Neural crest cell (in vitro differentiated cells): ENCODE data around the gene RBM26. TPM values are rescaled to one million over a fixed set of nuclear protein-coding genes. Genes with fewer than 3 reads are reported as not detected.

Source experiments
- DNase-seq: peaks from one replicate; pipeline ENCODE4 v3.0.0; 2021; ENCODE audit warnings: low read depth, mixed read lengths, low spot score
- H3K27ac Mint-ChIP-seq: one replicate; pipeline ENCODE4 v1.8.0; 2021; ENCODE audit warnings: mild to moderate bottlenecking, mixed read lengths; ENCODE audit not compliant: unreplicated experiment
- H3K27me3 Mint-ChIP-seq: 2 replicates; pipeline ENCODE4 v1.8.0; 2021; ENCODE audit warnings: low read depth, mild to moderate bottlenecking, mixed read lengths
- H3K36me3 Mint-ChIP-seq: 2 replicates; pipeline ENCODE4 v1.8.0; 2021; ENCODE audit warnings: low read depth, mild to moderate bottlenecking, mixed read lengths
- H3K4me1 Mint-ChIP-seq: 2 replicates; pipeline ENCODE4 v1.8.0; 2021; ENCODE audit warnings: mixed read lengths
- H3K4me3 Mint-ChIP-seq: one replicate; pipeline ENCODE4 v1.8.0; 2021; ENCODE audit warnings: mild to moderate bottlenecking, mixed read lengths
- H3K9me3 Mint-ChIP-seq: 2 replicates; pipeline ENCODE4 v1.8.0; 2021; ENCODE audit warnings: mixed read lengths
- CTCF ChIP-seq: fragments of 200-600 bp; sonication (generic); conservative IDR thresholded peaks from 2 replicates; pipeline ENCODE4 v1.5.0; 2021; ENCODE audit warnings: antibody characterized with exemption, mild to moderate bottlenecking
- total RNA-seq: library from RNA; stranded (reverse); gene quantifications from 2 replicates; pipeline ENCODE4 v1.2.1, GENCODE V29; 2021

RBM26 gene
- total RNA-seq, 1 donor from 2014 or later: 78.1 TPM

- DNase-seq: no peak
- Mint-ChIP-seq H3K27ac (no peak overlapping the region), H3K4me1 (peaks cover 13% of the 10 kb centered on the region), H3K4me3 (no peak overlapping the region), H3K36me3 (no peaks in the 10 kb centered on the region), H3K27me3 (no peaks in the 10 kb centered on the region), H3K9me3 (no peaks in the 10 kb centered on the region)
- TF ChIP-seq CTCF: no peak
Observed at GRCh38 chr13:79386125-79386826, 19.8 kb downstream of the RBM26 start.

- no peaks in the 10 kb centered on the region for H3K36me3 Mint-ChIP-seq
Observed at GRCh38 chr13:79385694-79386093, 20.4 kb downstream of the RBM26 start.

GRCh38 chr13:79384022-79384610 lies 21.9 kb downstream of the RBM26 start:
- H3K9me3 Mint-ChIP-seq: no peaks in the 10 kb centered on the region
- no peak for TF ChIP-seq CTCF
- H3K27me3 Mint-ChIP-seq: no peaks in the 10 kb centered on the region
- H3K4me1 Mint-ChIP-seq: peaks cover 11% of the 10 kb centered on the region
- no peaks in the 10 kb centered on the region for H3K36me3 Mint-ChIP-seq
- H3K27ac Mint-ChIP-seq: no peak overlapping the region
- H3K4me3 Mint-ChIP-seq: no peak overlapping the region
- no peak for DNase-seq

More at GRCh38 chr13:79385694-79386093, 20.4 kb downstream of the RBM26 start:
- Mint-ChIP-seq H3K4me1 (peaks cover 11% of the 10 kb centered on the region), H3K4me3 (no peak overlapping the region), H3K9me3 (no peaks in the 10 kb centered on the region), H3K27me3 (no peaks in the 10 kb centered on the region), H3K27ac (no peak overlapping the region)
- no peak for DNase-seq
- no peak for TF ChIP-seq CTCF

GRCh38 chr13:79382545-79383275 lies 23.3 kb downstream of the RBM26 start:
- no peaks in the 10 kb centered on the region for H3K27me3 Mint-ChIP-seq
- H3K27ac Mint-ChIP-seq: no peak overlapping the region
- DNase-seq: no peak
- no peak overlapping the region for H3K4me3 Mint-ChIP-seq
- H3K9me3 Mint-ChIP-seq: no peaks in the 10 kb centered on the region
- H3K4me1 Mint-ChIP-seq: peaks cover 11% of the 10 kb centered on the region
- peaks cover 3% of the 10 kb centered on the region for H3K36me3 Mint-ChIP-seq
- no peak for TF ChIP-seq CTCF

- no peaks in the 10 kb centered on the region for H3K9me3 Mint-ChIP-seq
- no peak for DNase-seq
- peaks cover 11% of the 10 kb centered on the region for H3K4me1 Mint-ChIP-seq
- TF ChIP-seq CTCF: no peak
- H3K27me3 Mint-ChIP-seq: no peaks in the 10 kb centered on the region
- H3K4me3 Mint-ChIP-seq: no peak overlapping the region
- H3K27ac Mint-ChIP-seq: no peak overlapping the region
- H3K36me3 Mint-ChIP-seq: peaks cover 3% of the 10 kb centered on the region
Observed at GRCh38 chr13:79380997-79381396, 25.1 kb downstream of the RBM26 start.
